Endothelial cell of umbilical vein (primary cell): Measurements from ENCODE around the gene FJX1. TPM values are rescaled to one million over a fixed set of nuclear protein-coding genes. Genes with fewer than 3 reads are reported as not detected.

ENCODE experiments used
- BruUV-seq: library from RNA; stranded (reverse); fragments of 400-500 nt; replicated peaks from 2 replicates; lab custom pipeline; 2021; lab: Mats Ljungman, UMichigan
- CTCF ChIA-PET: fragments of 300-600, 350-600 bp; sonication (Branson Sonifier 250); formaldehyde crosslinking; loops from one replicate; lab custom pipeline; 2021; ENCODE audit warnings: antibody characterized with exemption, inconsistent platforms; lab: Charles Lee
- POLR2A ChIA-PET: fragments of 300-600, 350-600 bp; sonication (Branson Sonifier 250); formaldehyde crosslinking; loops from one replicate; lab custom pipeline; 2021; ENCODE audit warnings: antibody characterized with exemption, inconsistent platforms; lab: Charles Lee
- DNase-seq: peaks from one replicate; pipeline ENCODE4 v3.0.0-alpha.2; 2011; ENCODE audit warnings: low read depth, low spot score
- FAIRE-seq: peaks from 2 replicates; lab custom pipeline; 2011; peaks lifted over from hg19 to GRCh38; lab: Jason Lieb, UNC
- H2AFZ ChIP-seq: 2 replicates; pipeline ENCODE4 v1.6.0; 2012; ENCODE audit warnings: low read depth, low read length, control low read depth, inconsistent platforms
- H3K27ac ChIP-seq: 2 replicates; pipeline ENCODE4 v1.5.1; 2011; ENCODE audit warnings: low read depth, mild to moderate bottlenecking, control low read depth, low read length, moderate library complexity; ENCODE audit not compliant: insufficient read depth
- H3K27me3 ChIP-seq, 2 experiments: 2 replicates each; pipeline versions ENCODE4 v1.6.0 to v1.6.1; 2011; ENCODE audit warnings: low read length in 2 of 2, mixed read lengths in 1 of 2; ENCODE audit not compliant: control insufficient read depth in 2 of 2, insufficient read depth in 2 of 2
- H3K36me3 ChIP-seq, 2 experiments: 2 replicates in 1 of 2; 3 replicates in 1 of 2; pipeline ENCODE4 v1.5.1; 2011; ENCODE audit warnings: low read length in 2 of 2, mild to moderate bottlenecking in 1 of 2, moderate library complexity in 1 of 2; ENCODE audit not compliant: control insufficient read depth in 2 of 2, insufficient read depth in 2 of 2; ENCODE audit errors: extremely low read depth in 1 of 2
- H3K4me1 ChIP-seq: 3 replicates; pipeline ENCODE4 v1.5.1; 2011; ENCODE audit warnings: mild to moderate bottlenecking, low read length; ENCODE audit not compliant: control insufficient read depth, insufficient read depth; ENCODE audit errors: extremely low read depth
- H3K4me2 ChIP-seq: 2 replicates; pipeline ENCODE4 v1.6.1; 2011; ENCODE audit warnings: low read length, control low read depth, mixed read lengths; ENCODE audit not compliant: insufficient read depth
- H3K4me3 ChIP-seq, 3 experiments: fragments of 200-600 bp in 1 of 3; sonication (generic), shearing (Covaris generic) in 1 of 3; replicated peaks in 1 of 3; 2 replicates each; pipeline ENCODE4 v1.5.1; 2011 to 2016; ENCODE audit warnings: control low read depth in 3 of 3, low read length in 3 of 3, mild to moderate bottlenecking in 2 of 3, inconsistent platforms in 1 of 3, low read depth in 1 of 3, moderate library complexity in 1 of 3; ENCODE audit not compliant: insufficient read depth in 1 of 3
- H3K79me2 ChIP-seq: 2 replicates; pipeline ENCODE4 v1.6.0; 2012; ENCODE audit warnings: low read length, inconsistent platforms; ENCODE audit not compliant: control insufficient read depth, insufficient read depth
- H3K9ac ChIP-seq: replicated peaks from 2 replicates; pipeline ENCODE3; 2011; ENCODE audit warnings: low read length, control low read depth; ENCODE audit not compliant: insufficient read depth; ENCODE audit errors: extremely low read depth
- H3K9me1 ChIP-seq: replicated peaks from 3 replicates; pipeline ENCODE4 v1.6.0; 2011; ENCODE audit warnings: mild to moderate bottlenecking, low read length; ENCODE audit not compliant: control insufficient read depth, insufficient read depth; ENCODE audit errors: extremely low read depth
- H3K9me3 ChIP-seq: replicated peaks from 2 replicates; pipeline ENCODE4 v1.5.1; 2012; ENCODE audit warnings: low read length, inconsistent platforms; ENCODE audit not compliant: control insufficient read depth, insufficient read depth
- H4K20me1 ChIP-seq: replicated peaks from 2 replicates; pipeline ENCODE3; 2011; ENCODE audit warnings: mild to moderate bottlenecking, low read length; ENCODE audit not compliant: control insufficient read depth, insufficient read depth; ENCODE audit errors: extremely low read depth
- CTCF ChIP-seq, 2 donors: IDR thresholded peaks; 1 replicate in 1 of 2; 2 replicates in 1 of 2; pipeline ENCODE4 v1.5.1; 2011; ENCODE audit warnings: low read length in 2 of 2, mild to moderate bottlenecking in 2 of 2, moderate library complexity in 2 of 2, control low read depth in 1 of 2, inconsistent platforms in 1 of 2, low read depth in 1 of 2; ENCODE audit not compliant: insufficient read depth in 1 of 2; ENCODE audit errors: extremely low read depth in 1 of 2
- EZH2 ChIP-seq: IDR thresholded peaks from 2 replicates; pipeline ENCODE4 v1.6.1; 2012; ENCODE audit warnings: borderline replicate concordance, low read depth, mild to moderate bottlenecking, moderate library complexity, low read length, inconsistent platforms; ENCODE audit not compliant: severe bottlenecking
- FOS ChIP-seq: IDR thresholded peaks from 2 replicates; pipeline ENCODE4 v1.6.1; 2011; ENCODE audit warnings: mild to moderate bottlenecking, low read length, moderate library complexity, borderline replicate concordance; ENCODE audit not compliant: insufficient read depth
- GATA2 ChIP-seq: IDR thresholded peaks from 2 replicates; pipeline ENCODE4 v1.7.0; 2011; ENCODE audit warnings: low read depth, mild to moderate bottlenecking, moderate library complexity, mixed read lengths, low read length; ENCODE audit not compliant: insufficient read length, insufficient read depth
- JUN ChIP-seq: IDR thresholded peaks from 2 replicates; pipeline ENCODE4 v1.6.1; 2011; ENCODE audit warnings: borderline replicate concordance, low read depth; ENCODE audit not compliant: insufficient read length, insufficient read depth
- MYC ChIP-seq: IDR thresholded peaks from one replicate; pipeline ENCODE4 v1.6.1; 2011; ENCODE audit warnings: mild to moderate bottlenecking, low read depth, low read length
- POLR2A ChIP-seq: IDR thresholded peaks from 2 replicates; pipeline ENCODE4 v1.6.1; 2012; ENCODE audit warnings: low read depth, mild to moderate bottlenecking, control low read depth, low read length
- POLR2AphosphoS5 ChIP-seq: IDR thresholded peaks from 2 replicates; pipeline ENCODE4 v1.6.1; 2012; ENCODE audit warnings: low read depth, mild to moderate bottlenecking, control low read depth, low read length, moderate library complexity; ENCODE audit not compliant: insufficient read depth
- dilution Hi-C: fragments of 300-500 bp; cut with MboI; formaldehyde crosslinking; loops from one replicate; pipeline ENCODE4 v1.15.0; 2019; ENCODE audit warnings: low sequenced_read_pairs; ENCODE audit not compliant: extremely low pct_ligation_motif_present
- intact Hi-C: fragments of 100-400 bp; cut with micrococcal nuclease; formaldehyde crosslinking; loops from one replicate; pipeline ENCODE4 v1.10.0; 2022
- polyA plus RNA-seq, 4 experiments: library from polyadenylated mRNA; depleted of rRNA in 3 of 4; stranded (reverse) in 3 of 4; unstranded in 1 of 4; fragments of >200 nt; gene quantifications; 2 replicates each; pipeline versions ENCODE4 v1.2.1 to v1.2.3, GENCODE V29; 2011 to 2012; ENCODE audit warnings: missing spikeins in 1 of 4
- total RNA-seq: library from RNA; stranded (reverse); gene quantifications from 2 replicates; pipeline ENCODE4 v1.2.3, GENCODE V29; 2021
- TF ChIP-seq, protein P1 (sequence below): IDR thresholded peaks from 2 replicates; pipeline ENCODE4 v1.6.1; 2011; ENCODE audit not compliant: insufficient read depth, insufficient read length

FJX1 gene
- total and polyA plus RNA-seq, 2 donors (not counting 3 experiments of a cell fraction or from before 2014, with no cell fraction given), result 9.2 to 26.6 TPM

DNA sequence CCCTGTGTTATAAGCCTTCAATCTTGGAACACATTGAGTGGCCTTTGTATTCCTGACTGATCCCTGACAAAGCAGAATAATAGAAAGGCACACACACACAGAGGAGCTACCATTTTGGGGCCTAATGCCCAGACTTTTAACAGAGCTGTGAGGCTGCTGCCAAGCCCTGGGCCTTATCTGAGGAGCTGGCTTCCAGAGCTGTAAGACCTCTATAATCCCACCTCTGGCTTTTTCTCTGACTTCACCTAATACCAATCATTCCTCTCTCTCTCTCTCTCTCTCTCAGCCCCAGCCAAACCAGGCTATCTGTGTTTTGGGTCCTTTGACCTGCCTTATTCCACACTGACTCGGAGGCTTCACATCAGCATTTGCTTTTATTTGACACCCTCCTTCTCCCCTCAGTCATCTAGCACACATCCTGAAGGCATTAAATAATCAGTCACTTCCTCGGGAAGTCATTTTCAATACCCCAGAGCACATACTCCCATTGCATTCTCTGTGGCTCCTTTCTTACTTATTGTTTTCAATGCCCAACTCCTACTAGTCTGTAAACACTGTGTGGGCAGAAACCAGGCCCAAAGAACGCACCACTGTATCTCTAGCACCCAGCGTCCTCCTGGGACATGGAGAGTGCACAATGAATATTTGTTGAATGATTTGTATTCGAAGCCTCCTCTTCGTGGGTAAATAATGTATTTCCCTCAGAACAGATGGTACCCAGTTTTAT is 23.1 kb downstream of the FJX1 start:
- no peak for TF ChIP-seq POLR2A
- TF ChIP-seq EZH2, result no peak
- no peak for TF ChIP-seq CTCF (IDR thresholded peaks at IDR 0.05; ENCODE audit: extremely low read depth in 1 of 2, insufficient read depth in 1 of 2, low read depth in 1 of 2, low read length in 2 of 2)
- TF ChIP-seq FOS, result no peak
- TF ChIP-seq POLR2AphosphoS5, result peak; percentile 14
- TF ChIP-seq MYC, result no peak
- TF ChIP-seq, protein P1, sequence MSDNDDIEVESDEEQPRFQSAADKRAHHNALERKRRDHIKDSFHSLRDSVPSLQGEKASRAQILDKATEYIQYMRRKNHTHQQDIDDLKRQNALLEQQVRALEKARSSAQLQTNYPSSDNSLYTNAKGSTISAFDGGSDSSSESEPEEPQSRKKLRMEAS, result no peak
- no peak for TF ChIP-seq GATA2
- TF ChIP-seq JUN, result no peak
- peak overlapping the region; percentile 59 for H3K27ac ChIP-seq
- CTCF ChIA-PET, result interaction anchor here (0.7 to 1.7 kb wide), 3 partner anchors 9 to 181 kb away, joined by 3 to 9 read pairs (median 4); no protein-coding TSS in a partner anchor
- intact Hi-C loops (loop anchor here (1.0 kb wide), 1 partner anchor 21 kb away; the partner anchor contains the start of gene TRIM44), dilution Hi-C loops (no loop called here)
- H3K27me3 ChIP-seq, result no peaks in the 10 kb centered on the region
- peak overlapping the region; percentile 52 for H3K4me2 ChIP-seq
- H3K79me2 ChIP-seq, result no peaks in the 10 kb centered on the region
- peaks cover 15% of the 10 kb centered on the region for H3K4me1 ChIP-seq
- POLR2A ChIA-PET, result no interaction called here
- peak overlapping the region; percentile 71 for H2AFZ ChIP-seq
- no peaks in the 10 kb centered on the region for H4K20me1 ChIP-seq
- no peaks in the 10 kb centered on the region for H3K9me3 ChIP-seq
- no peaks in the 10 kb centered on the region for H3K36me3 ChIP-seq
- H3K9me1 ChIP-seq, result no peaks in the 10 kb centered on the region
- no TSS peak for BruUV-seq
- H3K9ac ChIP-seq, result peak overlapping the region; percentile 35
- FAIRE-seq, result peak; percentile 77
- peak; percentile 64 for DNase-seq
- H3K4me3 ChIP-seq, result no peak overlapping the region
